H9 (cell line): ENCODE data around the gene GALNT2. TPM values are rescaled to one million over a fixed set of nuclear protein-coding genes. Genes with fewer than 3 reads are reported as not detected.

Experiments
- DNase-seq: peaks from one replicate; pipeline ENCODE4 v3.0.0-alpha.2; 2017
- H2AFZ ChIP-seq: one replicate; pipeline ENCODE4 v1.6.1; 2013; ENCODE audit warnings: mild to moderate bottlenecking, low read length, control low read depth, moderate library complexity
- H2AK5ac ChIP-seq: 2 replicates; pipeline ENCODE4 v1.6.1; 2013; ENCODE audit warnings: low read length, control low read depth, mixed read lengths; ENCODE audit not compliant: insufficient read length
- H2BK120ac ChIP-seq: one replicate; pipeline ENCODE4 v1.6.1; 2013; ENCODE audit warnings: low read depth, mild to moderate bottlenecking, low read length, control low read depth, inconsistent platforms; ENCODE audit not compliant: poor library complexity, severe bottlenecking
- H2BK12ac ChIP-seq: 2 replicates; pipeline ENCODE4 v1.6.1; 2013; ENCODE audit warnings: low read length, control low read depth, mixed read lengths, low read depth; ENCODE audit not compliant: insufficient read length
- H2BK15ac ChIP-seq: 2 replicates; pipeline ENCODE4 v1.6.1; 2013; ENCODE audit warnings: low read depth, low read length, control low read depth
- H2BK20ac ChIP-seq: one replicate; pipeline ENCODE4 v1.6.1; 2013; ENCODE audit warnings: low read depth, mild to moderate bottlenecking, low read length, control low read depth, inconsistent platforms; ENCODE audit not compliant: poor library complexity, severe bottlenecking
- H2BK5ac ChIP-seq: 2 replicates; pipeline ENCODE4 v1.6.1; 2013; ENCODE audit warnings: low read length, control low read depth, mixed read lengths; ENCODE audit not compliant: insufficient read length
- H3K14ac ChIP-seq: 2 replicates; pipeline ENCODE4 v1.6.1; 2013; ENCODE audit warnings: low read length, control low read depth; ENCODE audit not compliant: insufficient read depth
- H3K18ac ChIP-seq: 2 replicates; pipeline ENCODE4 v1.6.1; 2013; ENCODE audit warnings: low read depth, mild to moderate bottlenecking, mixed read lengths, low read length, control low read depth; ENCODE audit not compliant: insufficient read length
- H3K23ac ChIP-seq: 2 replicates; pipeline ENCODE4 v1.6.1; 2013; ENCODE audit warnings: low read length, control low read depth, mixed read lengths, low read depth; ENCODE audit not compliant: insufficient read length
- H3K23me2 ChIP-seq: 2 replicates; pipeline ENCODE4 v1.6.1; 2013; ENCODE audit warnings: low read depth, mild to moderate bottlenecking, mixed read lengths, low read length, control low read depth; ENCODE audit not compliant: insufficient read length, poor library complexity, severe bottlenecking
- H3K27ac ChIP-seq: 2 replicates; pipeline ENCODE4 v1.5.1; 2013; ENCODE audit warnings: low read length, control low read depth, mixed read lengths, low read depth; ENCODE audit not compliant: insufficient read length
- H3K27me3 ChIP-seq: 2 replicates; pipeline ENCODE4 v1.6.1; 2013; ENCODE audit warnings: low read length, control low read depth, inconsistent platforms; ENCODE audit not compliant: insufficient read depth
- H3K4ac ChIP-seq: 2 replicates; pipeline ENCODE4 v1.6.1; 2013; ENCODE audit warnings: low read depth, mild to moderate bottlenecking, control low read depth, inconsistent platforms, low read length, moderate library complexity
- H3K4me1 ChIP-seq: 2 replicates; pipeline ENCODE4 v1.6.1; 2013; ENCODE audit warnings: low read length, control low read depth, inconsistent platforms; ENCODE audit not compliant: insufficient read depth
- H3K4me2 ChIP-seq: 2 replicates; pipeline ENCODE4 v1.6.1; 2013; ENCODE audit warnings: low read length, control low read depth, mixed read lengths; ENCODE audit not compliant: insufficient read length, insufficient read depth
- H3K56ac ChIP-seq: 2 replicates; pipeline ENCODE4 v1.6.1; 2013; ENCODE audit warnings: low read depth, mild to moderate bottlenecking, mixed read lengths, low read length, control low read depth; ENCODE audit not compliant: insufficient read length
- H3K79me1 ChIP-seq: 2 replicates; pipeline ENCODE4 v1.6.1; 2013; ENCODE audit warnings: low read depth, mild to moderate bottlenecking, moderate library complexity, low read length, control low read depth, inconsistent platforms; ENCODE audit not compliant: insufficient read depth, poor library complexity, severe bottlenecking
- H3K79me2 ChIP-seq: 2 replicates; pipeline ENCODE4 v1.6.1; 2013; ENCODE audit warnings: low read length, control low read depth, inconsistent platforms; ENCODE audit not compliant: insufficient read depth
- H3K9ac ChIP-seq: 2 replicates; pipeline ENCODE4 v1.6.1; 2013; ENCODE audit warnings: low read length, control low read depth, mixed read lengths; ENCODE audit not compliant: insufficient read length; ENCODE audit errors: extremely low read depth
- H3K9me3 ChIP-seq: one replicate; pipeline ENCODE4 v1.6.1; 2013; ENCODE audit warnings: low read depth, low read length, inconsistent platforms; ENCODE audit not compliant: control insufficient read depth
- H3T11ph ChIP-seq: one replicate; pipeline ENCODE4 v1.6.1; 2013; ENCODE audit warnings: mild to moderate bottlenecking, low read length, control low read depth, inconsistent platforms
- H4K20me1 ChIP-seq: one replicate; pipeline ENCODE4 v1.6.1; 2013; ENCODE audit not compliant: control insufficient read depth, insufficient read length, insufficient read depth
- H4K5ac ChIP-seq: 2 replicates; pipeline ENCODE4 v1.6.1; 2013; ENCODE audit warnings: low read depth, mild to moderate bottlenecking, mixed read lengths, low read length, control low read depth; ENCODE audit not compliant: insufficient read length
- H4K8ac ChIP-seq: replicated peaks from 2 replicates; pipeline ENCODE4 v1.6.1; 2013; ENCODE audit warnings: low read length, control low read depth, mixed read lengths, low read depth; ENCODE audit not compliant: insufficient read length
- H4K91ac ChIP-seq: 2 replicates; pipeline ENCODE4 v1.6.1; 2013; ENCODE audit warnings: low read depth, mild to moderate bottlenecking, moderate library complexity, mixed read lengths, low read length, control low read depth; ENCODE audit not compliant: insufficient read length
- H3K27ac Mint-ChIP-seq, 3 experiments: 2 replicates in 2 of 3; 3 replicates in 1 of 3; pipeline ENCODE4 v1.8.0; 2020 to 2021; ENCODE audit warnings: mixed read lengths in 3 of 3, mild to moderate bottlenecking in 1 of 3, moderate library complexity in 1 of 3
- H3K27me3 Mint-ChIP-seq: 2 replicates; pipeline ENCODE4 v1.8.0; 2021; ENCODE audit warnings: low read depth, mild to moderate bottlenecking, moderate library complexity, mixed read lengths
- H3K36me3 Mint-ChIP-seq, 3 experiments: 2 replicates in 2 of 3; 3 replicates in 1 of 3; pipeline ENCODE4 v1.8.0; 2020 to 2021; ENCODE audit warnings: low read depth in 3 of 3, mixed read lengths in 3 of 3; ENCODE audit not compliant: insufficient read depth in 1 of 3
- H3K4me1 Mint-ChIP-seq, 2 experiments: 2 replicates each; pipeline ENCODE4 v1.8.0; 2020; ENCODE audit warnings: mixed read lengths in 2 of 2
- H3K4me3 Mint-ChIP-seq, 2 experiments: 2 replicates in 1 of 2; 3 replicates in 1 of 2; pipeline ENCODE4 v1.8.0; 2020 to 2021; ENCODE audit warnings: mild to moderate bottlenecking in 2 of 2, mixed read lengths in 2 of 2, moderate library complexity in 1 of 2
- H3K9me3 Mint-ChIP-seq, 2 experiments: 2 replicates in 1 of 2; 3 replicates in 1 of 2; pipeline ENCODE4 v1.8.0; 2020; ENCODE audit warnings: mild to moderate bottlenecking in 2 of 2, mixed read lengths in 2 of 2, moderate library complexity in 1 of 2
- WGBS: extraction: QIAGEN DNeasy Blood & Tissue Kit; methylation state at CpG from one replicate; pipeline ENCODE4 v1.1.7; 2013; ENCODE audit warnings: missing lambda C conversion rate, low lambda C conversion rate, mixed read lengths; ENCODE audit not compliant: insufficient read length; ENCODE audit errors: extremely low coverage; 5-methylcytosine and 5-hydroxymethylcytosine counted together
- total RNA-seq: library from RNA; stranded (reverse); gene quantifications from 2 replicates; pipeline ENCODE4 v1.2.1, GENCODE V29; 2021
- TF ChIP-seq, protein P1 (sequence below): fragments of 200-600 bp; sonication (generic); conservative IDR thresholded peaks from 3 replicates; pipeline ENCODE4 v1.8.0; 2021; ENCODE audit warnings: antibody characterized with exemption, mild to moderate bottlenecking

The GALNT2 gene
- total RNA-seq, 1 experiment from 2014 or later = 57.6 TPM

DNA sequence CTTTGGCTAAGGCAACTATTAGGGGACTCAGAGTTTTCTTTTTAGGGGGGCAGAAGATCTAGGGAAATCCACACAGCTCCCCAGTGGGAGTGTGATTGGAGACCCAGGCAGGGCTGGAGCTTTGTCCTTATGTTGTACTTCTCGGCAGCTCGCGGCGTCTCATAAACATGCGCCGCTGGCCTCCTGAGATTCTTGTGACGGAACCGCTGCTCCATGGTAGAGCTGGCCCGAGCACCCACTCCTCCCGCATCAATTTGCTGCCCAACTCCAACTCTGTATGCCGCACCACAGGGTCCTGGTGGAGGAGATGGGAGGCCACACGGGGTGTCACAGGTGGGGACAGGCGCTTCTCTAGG is 143.9 kb downstream of the GALNT2 start:
- Mint-ChIP-seq H3K27ac (peak overlapping the region in 2 of 3 experiments; percentile 59 to 88; a peak in 4 of 7 replicates), H3K27me3 (no peaks in the 10 kb centered on the region), H3K4me1 (peaks cover 23 to 26% of the 10 kb centered on the region in 2 experiments), H3K9me3 (no peaks in the 10 kb centered on the region), H3K36me3 (peaks cover 0 to 7% (median 3%) of the 10 kb centered on the region in 3 experiments; a peak in 3 of 7 replicates), H3K4me3 (no peak overlapping the region)
- Histone ChIP-seq H4K91ac (no peak overlapping the region), H4K8ac (no peak overlapping the region), H3T11ph (no peak overlapping the region), H3K23me2 (no peaks in the 10 kb centered on the region), H3K79me1 (no peaks in the 10 kb centered on the region), H2BK20ac (no peak overlapping the region), H3K23ac (no peak overlapping the region), H4K5ac (no peak overlapping the region), H3K79me2 (no peaks in the 10 kb centered on the region), H3K18ac (no peak overlapping the region), H3K9ac (no peak overlapping the region), H3K9me3 (no peaks in the 10 kb centered on the region), H4K20me1 (no peaks in the 10 kb centered on the region), H2BK15ac (no peak overlapping the region), H2AFZ (no peak overlapping the region), H3K4me2 (no peak overlapping the region), H2BK12ac (no peak overlapping the region), H2BK120ac (no peak overlapping the region), H3K4ac (no peak overlapping the region), H2BK5ac (no peak overlapping the region), H3K27ac (no peak overlapping the region), H3K56ac (no peak overlapping the region), H3K27me3 (no peaks in the 10 kb centered on the region), H3K4me1 (no peaks in the 10 kb centered on the region), H2AK5ac (no peak overlapping the region), H3K14ac (no peak overlapping the region)
- no CpG with 5 or more reads among the region's 13 CpGs for WGBS
- no peak for DNase-seq
- TF ChIP-seq, protein P1, sequence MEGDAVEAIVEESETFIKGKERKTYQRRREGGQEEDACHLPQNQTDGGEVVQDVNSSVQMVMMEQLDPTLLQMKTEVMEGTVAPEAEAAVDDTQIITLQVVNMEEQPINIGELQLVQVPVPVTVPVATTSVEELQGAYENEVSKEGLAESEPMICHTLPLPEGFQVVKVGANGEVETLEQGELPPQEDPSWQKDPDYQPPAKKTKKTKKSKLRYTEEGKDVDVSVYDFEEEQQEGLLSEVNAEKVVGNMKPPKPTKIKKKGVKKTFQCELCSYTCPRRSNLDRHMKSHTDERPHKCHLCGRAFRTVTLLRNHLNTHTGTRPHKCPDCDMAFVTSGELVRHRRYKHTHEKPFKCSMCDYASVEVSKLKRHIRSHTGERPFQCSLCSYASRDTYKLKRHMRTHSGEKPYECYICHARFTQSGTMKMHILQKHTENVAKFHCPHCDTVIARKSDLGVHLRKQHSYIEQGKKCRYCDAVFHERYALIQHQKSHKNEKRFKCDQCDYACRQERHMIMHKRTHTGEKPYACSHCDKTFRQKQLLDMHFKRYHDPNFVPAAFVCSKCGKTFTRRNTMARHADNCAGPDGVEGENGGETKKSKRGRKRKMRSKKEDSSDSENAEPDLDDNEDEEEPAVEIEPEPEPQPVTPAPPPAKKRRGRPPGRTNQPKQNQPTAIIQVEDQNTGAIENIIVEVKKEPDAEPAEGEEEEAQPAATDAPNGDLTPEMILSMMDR = no peak
